KMS-11 (cell line): Measurements from ENCODE around the gene SAFB2.
"Not testable (repeated sequence)": the region's sequence is repeated elsewhere in the genome, so short reads cannot be mapped to it uniquely, and the experiment has no call there.

ENCODE experiments used
- H2AFZ ChIP-seq: fragments of 200-600 bp; sonication (generic); 2 replicates; pipeline ENCODE4 v1.6.1; 2016; ENCODE audit warnings: antibody characterized with exemption, mixed run types, low read depth
- H3K27ac ChIP-seq: fragments of 200-600 bp; sonication (generic); 2 replicates; pipeline ENCODE4 v1.6.1; 2016; ENCODE audit warnings: mild to moderate bottlenecking, mixed run types
- H3K27me3 ChIP-seq: fragments of 200-600 bp; sonication (generic); 2 replicates; pipeline ENCODE4 v1.6.1; 2017; ENCODE audit warnings: mild to moderate bottlenecking, low read depth, mixed run types, moderate library complexity; ENCODE audit not compliant: insufficient read depth
- H3K36me3 ChIP-seq: fragments of 200-600 bp; sonication (generic); 2 replicates; pipeline ENCODE4 v1.6.1; 2017; ENCODE audit warnings: mild to moderate bottlenecking, mixed run types; ENCODE audit not compliant: insufficient read depth
- H3K4me1 ChIP-seq: fragments of 200-600 bp; sonication (generic); 2 replicates; pipeline ENCODE4 v1.6.1; 2016; ENCODE audit warnings: mild to moderate bottlenecking, low read depth, mixed run types; ENCODE audit not compliant: poor library complexity, severe bottlenecking
- H3K4me2 ChIP-seq: fragments of 200-600 bp; sonication (generic); 2 replicates; pipeline ENCODE4 v1.7.0; 2016; ENCODE audit warnings: mild to moderate bottlenecking, mixed run types
- H3K4me3 ChIP-seq: fragments of 200-600 bp; sonication (generic); IDR thresholded peaks from 2 replicates; pipeline ENCODE4 v1.6.1; 2017; ENCODE audit warnings: low read depth, low read length, mixed read lengths; ENCODE audit not compliant: insufficient read depth
- H3K79me2 ChIP-seq: fragments of 200-600 bp; sonication (generic); 2 replicates; pipeline ENCODE4 v1.6.1; 2016; ENCODE audit warnings: low read depth, mixed run types; ENCODE audit not compliant: insufficient read depth
- H3K9ac ChIP-seq: fragments of 200-600 bp; sonication (generic); 2 replicates; pipeline ENCODE4 v1.6.1; 2016; ENCODE audit warnings: mild to moderate bottlenecking, mixed run types
- H4K20me1 ChIP-seq: fragments of 200-600 bp; sonication (generic); 2 replicates; pipeline ENCODE4 v1.6.1; 2016; ENCODE audit warnings: mild to moderate bottlenecking, mixed run types; ENCODE audit not compliant: insufficient read depth
- CTCF ChIP-seq: fragments of 200-600 bp; sonication (generic); conservative IDR thresholded peaks from 2 replicates; pipeline ENCODE4 v1.6.1; 2017; ENCODE audit warnings: low read depth, mild to moderate bottlenecking, antibody characterized with exemption, low read length, moderate library complexity, mixed read lengths

The SAFB2 gene

GRCh38 chr19:5617080-5617479, 5.5 kb downstream of the SAFB2 start:
- no peak overlapping the region for H3K27ac ChIP-seq
- H3K4me2 ChIP-seq = no peak overlapping the region
- H3K27me3 ChIP-seq = no peaks in the 10 kb centered on the region
- no peak overlapping the region for H3K4me3 ChIP-seq
- no peak overlapping the region for H2AFZ ChIP-seq
- no peak overlapping the region for H3K9ac ChIP-seq
- H3K4me1 ChIP-seq = peaks cover 18% of the 10 kb centered on the region
- peaks cover 12% of the 10 kb centered on the region; the same call in 1 of the 2 replicates for H3K36me3 ChIP-seq
- no peak for TF ChIP-seq CTCF
- 0 out of 2 replicates have a peak, but pooled peaks cover 6% of the 10 kb centered on the region for H4K20me1 ChIP-seq
- H3K79me2 ChIP-seq = peaks cover 57% of the 10 kb centered on the region

- H3K27me3 ChIP-seq = no peaks in the 10 kb centered on the region
Observed at GRCh38 chr19:5615756-5616327, 6.7 kb downstream of the SAFB2 start.

GRCh38 chr19:5612891-5613865, 9.4 kb downstream of the SAFB2 start:
- Histone ChIP-seq H4K20me1 (no peaks in the 10 kb centered on the region), H3K4me1 (no peaks in the 10 kb centered on the region), H3K27me3 (no peaks in the 10 kb centered on the region), H3K27ac (no peak overlapping the region), H3K4me3 (no peak overlapping the region), H2AFZ (no peak overlapping the region), H3K4me2 (no peak overlapping the region), H3K79me2 (peaks cover 18% of the 10 kb centered on the region), H3K36me3 (peaks cover 15% of the 10 kb centered on the region; the same call in 1 of the 2 replicates), H3K9ac (no peak overlapping the region)
- no peak for TF ChIP-seq CTCF

More at GRCh38 chr19:5615756-5616327, 6.7 kb downstream of the SAFB2 start:
- Histone ChIP-seq H3K4me2 (no peak overlapping the region), H3K27ac (no peak overlapping the region), H2AFZ (no peak overlapping the region), H4K20me1 (0 out of 2 replicates have a peak, but pooled peaks cover 6% of the 10 kb centered on the region), H3K9ac (no peak overlapping the region), H3K4me1 (peaks cover 12% of the 10 kb centered on the region), H3K36me3 (peaks cover 15% of the 10 kb centered on the region; the same call in 1 of the 2 replicates), H3K4me3 (no peak overlapping the region), H3K79me2 (peaks cover 45% of the 10 kb centered on the region)
- no peak for TF ChIP-seq CTCF

- Histone ChIP-seq H2AFZ (no peak overlapping the region), H3K36me3 (peaks cover 15% of the 10 kb centered on the region; the same call in 1 of the 2 replicates), H4K20me1 (no peaks in the 10 kb centered on the region), H3K79me2 (peaks cover 7% of the 10 kb centered on the region; the same call in 1 of the 2 replicates), H3K4me1 (no peaks in the 10 kb centered on the region), H3K27ac (no peak overlapping the region), H3K4me3 (no peak overlapping the region), H3K9ac (no peak overlapping the region), H3K4me2 (no peak overlapping the region), H3K27me3 (no peaks in the 10 kb centered on the region)
- TF ChIP-seq CTCF = no peak
Observed at GRCh38 chr19:5609881-5610448, 12.6 kb downstream of the SAFB2 start.

- not testable (repeated sequence) for H3K9ac ChIP-seq, H3K4me1 ChIP-seq, H2AFZ ChIP-seq, H3K4me2 ChIP-seq, H3K4me3 ChIP-seq, H4K20me1 ChIP-seq, H3K27ac ChIP-seq, H3K27me3 ChIP-seq
- H3K79me2 ChIP-seq = peaks cover 12% of the 10 kb centered on the region; the same call in 1 of the 2 replicates
- peaks cover 26% of the 10 kb centered on the region; the same call in 1 of the 2 replicates for H3K36me3 ChIP-seq
Observed at GRCh38 chr19:5608766-5609165, 13.8 kb downstream of the SAFB2 start.
